ENCODE results near the gene DPY19L1.
"Not testable (repeated sequence)": the region's sequence is repeated elsewhere in the genome, so short reads cannot be mapped to it uniquely, and the experiment has no call there.

DPY19L1 gene

GRCh38 chr7:34946486-34946885, 90.8 kb downstream of the DPY19L1 start:
- TF ChIP-seq ZNF274 (IDR thresholded peaks at IDR 0.05; ENCODE audit: low read depth, low read length) (no peak), SUZ12 (IDR thresholded peaks at IDR 0.05; ENCODE audit: extremely low read depth, insufficient read depth, insufficient read length) (no peak), YY1 (IDR thresholded peaks at IDR 0.05; ENCODE audit: insufficient read depth, insufficient read length) (no peak)
- DNase-seq (ENCODE audit: low read depth, low spot score), result no peak

GRCh38 chr7:34945894-34946477, 91.3 kb downstream of the DPY19L1 start:
- H3K9me3 ChIP-seq (ENCODE audit: insufficient read depth, low read length); H3K4me1 ChIP-seq (ENCODE audit: insufficient read depth, insufficient read length); H3K9ac ChIP-seq (ENCODE audit: insufficient read length, low read depth); H3K4me3 ChIP-seq (ENCODE audit: insufficient read length, low read depth); DNase-seq (ENCODE audit: low read depth, low spot score); H3K27me3 ChIP-seq (ENCODE audit: insufficient read depth, insufficient read length); H3K36me3 ChIP-seq (ENCODE audit: insufficient read depth, insufficient read length, low read length): not testable (repeated sequence)

More at GRCh38 chr7:34946486-34946885, 90.8 kb downstream of the DPY19L1 start:
- Histone ChIP-seq H3K4me1 (ENCODE audit: insufficient read depth, insufficient read length) (no peaks in the 10 kb centered on the region), H3K36me3 (ENCODE audit: insufficient read depth, insufficient read length, low read length) (no peaks in the 10 kb centered on the region), H3K9me3 (ENCODE audit: insufficient read depth, low read length) (no peaks in the 10 kb centered on the region), H3K4me3 (ENCODE audit: insufficient read length, low read depth) (no peak overlapping the region), H3K9ac (ENCODE audit: insufficient read length, low read depth) (no peak overlapping the region), H3K27me3 (ENCODE audit: insufficient read depth, insufficient read length) (no peaks in the 10 kb centered on the region)

- Histone ChIP-seq H3K9me3 (ENCODE audit: insufficient read depth, low read length) (no peaks in the 10 kb centered on the region), H3K27me3 (ENCODE audit: insufficient read depth, insufficient read length) (no peaks in the 10 kb centered on the region), H3K4me1 (ENCODE audit: insufficient read depth, insufficient read length) (no peaks in the 10 kb centered on the region), H3K36me3 (ENCODE audit: insufficient read depth, insufficient read length, low read length) (peaks cover 10% of the 10 kb centered on the region), H3K4me3 (ENCODE audit: insufficient read length, low read depth) (no peak overlapping the region), H3K9ac (ENCODE audit: insufficient read length, low read depth) (no peak overlapping the region)
- DNase-seq (ENCODE audit: low read depth, low spot score), result no peak
- no peak for TF ChIP-seq SUZ12 (IDR thresholded peaks at IDR 0.05; ENCODE audit: extremely low read depth, insufficient read depth, insufficient read length)
- TF ChIP-seq ZNF274 (IDR thresholded peaks at IDR 0.05; ENCODE audit: low read depth, low read length), result no peak
- TF ChIP-seq YY1 (IDR thresholded peaks at IDR 0.05; ENCODE audit: insufficient read depth, insufficient read length), result no peak
Observed at GRCh38 chr7:34939175-34939574, 98.1 kb downstream of the DPY19L1 start.

GRCh38 chr7:34935735-34936165, 101.5 kb downstream of the DPY19L1 start:
- not testable (repeated sequence) for H3K27me3 ChIP-seq (ENCODE audit: insufficient read depth, insufficient read length); H3K9me3 ChIP-seq (ENCODE audit: insufficient read depth, low read length); H3K4me3 ChIP-seq (ENCODE audit: insufficient read length, low read depth); DNase-seq (ENCODE audit: low read depth, low spot score); H3K4me1 ChIP-seq (ENCODE audit: insufficient read depth, insufficient read length); H3K36me3 ChIP-seq (ENCODE audit: insufficient read depth, insufficient read length, low read length); H3K9ac ChIP-seq (ENCODE audit: insufficient read length, low read depth)

DNA sequence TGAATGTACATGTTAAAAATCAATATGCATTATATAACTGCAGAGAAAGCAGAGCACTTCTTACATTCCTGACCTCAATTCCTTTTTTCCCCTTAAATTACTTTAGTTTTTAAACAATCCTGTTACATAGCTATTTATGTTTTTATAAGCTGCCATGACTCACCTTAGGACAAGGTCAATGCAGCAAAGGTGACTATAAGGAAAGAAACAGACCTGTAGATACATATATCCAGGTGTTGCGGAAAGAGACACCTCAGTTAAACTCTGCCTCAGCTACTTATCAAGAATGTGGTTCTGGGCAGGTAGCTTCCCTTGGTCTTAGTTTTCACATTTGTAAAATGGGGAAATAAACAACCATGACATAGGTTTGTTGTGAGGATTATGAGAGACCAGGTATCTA, 105.5 kb downstream of the DPY19L1 start:
- Histone ChIP-seq H3K9me3 (ENCODE audit: insufficient read depth, low read length) (no peaks in the 10 kb centered on the region), H3K9ac (ENCODE audit: insufficient read length, low read depth) (no peak overlapping the region), H3K4me3 (ENCODE audit: insufficient read length, low read depth) (no peak overlapping the region), H3K36me3 (ENCODE audit: insufficient read depth, insufficient read length, low read length) (peaks cover 4% of the 10 kb centered on the region), H3K4me1 (ENCODE audit: insufficient read depth, insufficient read length) (no peaks in the 10 kb centered on the region), H3K27me3 (ENCODE audit: insufficient read depth, insufficient read length) (no peaks in the 10 kb centered on the region)
- TF ChIP-seq SUZ12 (IDR thresholded peaks at IDR 0.05; ENCODE audit: extremely low read depth, insufficient read depth, insufficient read length), result no peak
- no peak for TF ChIP-seq ZNF274 (IDR thresholded peaks at IDR 0.05; ENCODE audit: low read depth, low read length)
- no peak for TF ChIP-seq YY1 (IDR thresholded peaks at IDR 0.05; ENCODE audit: insufficient read depth, insufficient read length)
- no peak for DNase-seq (ENCODE audit: low read depth, low spot score)

- H3K9me3 ChIP-seq (ENCODE audit: insufficient read depth, low read length); H3K36me3 ChIP-seq (ENCODE audit: insufficient read depth, insufficient read length, low read length); H3K4me3 ChIP-seq (ENCODE audit: insufficient read length, low read depth); DNase-seq (ENCODE audit: low read depth, low spot score); H3K27me3 ChIP-seq (ENCODE audit: insufficient read depth, insufficient read length); H3K4me1 ChIP-seq (ENCODE audit: insufficient read depth, insufficient read length); H3K9ac ChIP-seq (ENCODE audit: insufficient read length, low read depth): not testable (repeated sequence)
Observed at GRCh38 chr7:34929783-34930182, 107.5 kb downstream of the DPY19L1 start.

DNA sequence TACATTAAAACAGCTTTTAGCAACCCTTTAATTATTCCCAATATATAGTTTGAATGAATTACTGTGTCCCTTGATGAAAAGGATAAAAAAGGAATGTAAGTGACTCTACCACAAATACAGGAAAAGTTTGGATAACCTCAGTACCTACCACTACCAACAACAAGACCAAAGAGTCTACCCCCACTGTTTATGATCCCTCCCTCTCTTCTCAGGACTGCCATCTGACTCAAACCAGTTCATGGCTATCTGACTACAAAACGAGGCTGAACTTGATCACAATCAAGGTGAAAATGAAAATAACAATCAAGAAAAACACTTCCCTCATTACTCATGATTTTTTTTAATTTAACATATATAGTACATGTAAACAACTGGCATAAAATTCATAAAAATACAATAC, 108.7 kb downstream of the DPY19L1 start:
- no peaks in the 10 kb centered on the region for H3K27me3 ChIP-seq (ENCODE audit: insufficient read depth, insufficient read length)
- H3K36me3 ChIP-seq (ENCODE audit: insufficient read depth, insufficient read length, low read length), result peaks cover 4% of the 10 kb centered on the region
- no peak for TF ChIP-seq SUZ12 (IDR thresholded peaks at IDR 0.05; ENCODE audit: extremely low read depth, insufficient read depth, insufficient read length)
- no peak for TF ChIP-seq YY1 (IDR thresholded peaks at IDR 0.05; ENCODE audit: insufficient read depth, insufficient read length)
- TF ChIP-seq ZNF274 (IDR thresholded peaks at IDR 0.05; ENCODE audit: low read depth, low read length), result no peak
- H3K9me3 ChIP-seq (ENCODE audit: insufficient read depth, low read length), result peaks cover 4% of the 10 kb centered on the region; the same call in 1 of the 2 replicates
- DNase-seq (ENCODE audit: low read depth, low spot score), result no peak
- no peak overlapping the region for H3K9ac ChIP-seq (ENCODE audit: insufficient read length, low read depth)
- H3K4me1 ChIP-seq (ENCODE audit: insufficient read depth, insufficient read length), result no peaks in the 10 kb centered on the region
- no peak overlapping the region for H3K4me3 ChIP-seq (ENCODE audit: insufficient read length, low read depth)

DNA sequence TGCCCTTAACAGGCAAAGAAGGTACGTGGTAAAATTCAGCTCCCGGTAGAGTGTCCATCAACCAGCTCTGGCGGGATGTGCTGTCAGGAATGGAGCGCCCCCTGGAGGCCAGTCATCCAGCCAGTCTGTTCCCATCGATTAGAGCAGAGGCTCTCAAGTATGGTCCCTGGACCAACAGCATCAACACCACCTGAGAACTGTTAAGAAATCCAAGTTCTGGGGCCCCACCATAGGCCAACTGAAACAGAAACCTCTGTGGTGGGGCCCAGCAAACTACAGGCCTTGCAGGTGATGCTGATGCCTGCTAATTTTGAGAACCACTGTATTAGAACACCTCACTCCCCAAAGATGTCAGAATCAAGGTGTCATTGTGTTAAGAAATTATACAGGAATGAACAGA, 109.2 kb downstream of the DPY19L1 start:
- H3K9me3 ChIP-seq (ENCODE audit: insufficient read depth, low read length), result peaks cover 4% of the 10 kb centered on the region; the same call in 1 of the 2 replicates
- no peak overlapping the region for H3K4me3 ChIP-seq (ENCODE audit: insufficient read length, low read depth)
- TF ChIP-seq YY1 (IDR thresholded peaks at IDR 0.05; ENCODE audit: insufficient read depth, insufficient read length) (no peak), SUZ12 (IDR thresholded peaks at IDR 0.05; ENCODE audit: extremely low read depth, insufficient read depth, insufficient read length) (no peak), ZNF274 (IDR thresholded peaks at IDR 0.05; ENCODE audit: low read depth, low read length) (no peak)
- no peak overlapping the region for H3K9ac ChIP-seq (ENCODE audit: insufficient read length, low read depth)
- H3K36me3 ChIP-seq (ENCODE audit: insufficient read depth, insufficient read length, low read length), result peaks cover 4% of the 10 kb centered on the region
- peak; percentile 63 for DNase-seq (ENCODE audit: low read depth, low spot score)
- H3K4me1 ChIP-seq (ENCODE audit: insufficient read depth, insufficient read length), result no peaks in the 10 kb centered on the region
- H3K27me3 ChIP-seq (ENCODE audit: insufficient read depth, insufficient read length), result no peaks in the 10 kb centered on the region

DNA sequence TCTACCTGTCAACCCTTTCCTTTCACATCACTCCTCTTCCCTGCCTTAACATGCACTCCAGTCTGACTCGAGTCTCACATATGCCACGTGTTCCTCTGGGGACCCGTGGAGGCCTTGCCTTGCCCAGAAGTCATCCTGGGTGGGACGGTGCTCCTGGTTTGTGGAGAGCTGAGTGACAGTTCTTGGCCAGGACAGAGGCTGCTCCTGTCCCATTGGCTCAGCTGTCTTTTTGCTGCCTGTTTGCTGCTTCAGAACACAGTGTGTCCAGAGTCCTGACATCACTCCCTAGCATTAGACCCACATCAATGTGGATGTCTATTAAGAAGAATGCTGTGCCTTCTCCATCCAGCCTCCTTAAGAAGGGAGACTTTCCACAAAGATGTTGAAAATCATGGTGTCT, 116.8 kb downstream of the DPY19L1 start:
- H3K36me3 ChIP-seq (ENCODE audit: insufficient read depth, insufficient read length, low read length); H3K9me3 ChIP-seq (ENCODE audit: insufficient read depth, low read length); DNase-seq (ENCODE audit: low read depth, low spot score); H3K4me1 ChIP-seq (ENCODE audit: insufficient read depth, insufficient read length); H3K4me3 ChIP-seq (ENCODE audit: insufficient read length, low read depth); H3K27me3 ChIP-seq (ENCODE audit: insufficient read depth, insufficient read length); H3K9ac ChIP-seq (ENCODE audit: insufficient read length, low read depth): not testable (repeated sequence)

DNA sequence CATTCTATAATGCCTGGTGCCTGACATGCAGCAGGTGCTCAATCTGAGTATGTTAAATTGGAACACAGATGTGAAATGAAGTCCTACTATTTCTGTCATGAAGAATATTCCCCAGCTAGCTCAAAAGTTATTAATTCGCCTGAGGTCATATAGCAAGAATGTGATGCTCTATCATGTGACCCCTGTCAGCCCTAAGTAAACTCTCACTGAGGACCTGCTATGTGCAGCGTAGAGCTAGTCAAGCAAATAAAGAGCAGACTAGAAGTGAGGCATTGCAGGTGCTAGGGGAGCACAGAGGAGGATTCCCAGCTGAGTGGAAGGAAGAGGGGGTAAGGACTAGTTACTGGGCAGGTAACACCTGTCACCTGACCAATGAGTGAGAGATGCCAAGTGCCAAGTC, 118.2 kb downstream of the DPY19L1 start:
- not testable (repeated sequence) for H3K36me3 ChIP-seq (ENCODE audit: insufficient read depth, insufficient read length, low read length); DNase-seq (ENCODE audit: low read depth, low spot score); H3K9ac ChIP-seq (ENCODE audit: insufficient read length, low read depth); H3K27me3 ChIP-seq (ENCODE audit: insufficient read depth, insufficient read length); H3K9me3 ChIP-seq (ENCODE audit: insufficient read depth, low read length); H3K4me1 ChIP-seq (ENCODE audit: insufficient read depth, insufficient read length); H3K4me3 ChIP-seq (ENCODE audit: insufficient read length, low read depth)
